ENCODE measurements around the gene TMEM101. TPM values are rescaled to one million over a fixed set of nuclear protein-coding genes. Genes with fewer than 3 reads are reported as not detected.
A peak's percentile ranks its signal among the peaks of the same experiment; 100 is the strongest.

Gene TMEM101
- total RNA-seq, 1 experiment from 2014 or later, result 32.1 TPM

GRCh38 chr17:44063704-44064639, 49.2 kb upstream of the TMEM101 start:
- H3K36me3 Mint-ChIP-seq, result peaks cover 46% of the 10 kb centered on the region
- no peaks in the 10 kb centered on the region for H3K27me3 Mint-ChIP-seq (ENCODE audit: low read depth)
- H3K27ac Mint-ChIP-seq, result peak overlapping the region; percentile 87
- TF ChIP-seq PRDM15 (CRISPR knock-in tag; IDR thresholded peaks at IDR 0.05) (no peak), NR1H2 (CRISPR knock-in tag; IDR thresholded peaks at IDR 0.05) (no peak), RORB (CRISPR knock-in tag; IDR thresholded peaks at IDR 0.05) (no peak), TCF7 (CRISPR knock-in tag; IDR thresholded peaks at IDR 0.05; ENCODE audit: low read depth) (no peak), IRF2 (CRISPR knock-in tag; IDR thresholded peaks at IDR 0.05; ENCODE audit: borderline replicate concordance, low read depth) (no peak), ZNF317 (CRISPR knock-in tag; IDR thresholded peaks at IDR 0.05; ENCODE audit: borderline replicate concordance, low read depth) (no peak)
- no peaks in the 10 kb centered on the region for H3K9me3 Mint-ChIP-seq
- ChIA-PET CTCF (interaction anchor here (0.9 to 3.6 kb wide), 2 partner anchors 52 to 154 kb away, joined by 4 to 11 read pairs; no protein-coding TSS in a partner anchor), POLR2A (no interaction called here)
- H3K4me1 Mint-ChIP-seq, result peaks cover 34% of the 10 kb centered on the region
- DNase-seq (ENCODE audit: low spot score) (no peak), ATAC-seq (no peak)
- H3K4me3 Mint-ChIP-seq, result peak overlapping the region; percentile 36

- Mint-ChIP-seq H3K36me3 (peaks cover 55% of the 10 kb centered on the region), H3K4me3 (no peak overlapping the region), H3K27me3 (ENCODE audit: low read depth) (no peaks in the 10 kb centered on the region), H3K4me1 (peaks cover 32% of the 10 kb centered on the region), H3K27ac (no peak overlapping the region), H3K9me3 (no peaks in the 10 kb centered on the region)
- ATAC-seq, result no peak
- no peak for DNase-seq (ENCODE audit: low spot score)
- TF ChIP-seq ZNF532 (CRISPR knock-in tag; IDR thresholded peaks at IDR 0.05; ENCODE audit: borderline replicate concordance) (no peak), FOXP1 (CRISPR knock-in tag; IDR thresholded peaks at IDR 0.05; ENCODE audit: borderline replicate concordance) (no peak), ZNF425 (CRISPR knock-in tag; conservative IDR thresholded peaks at IDR 0.05) (no peak), ATF2 (CRISPR knock-in tag; IDR thresholded peaks at IDR 0.05; ENCODE audit: borderline replicate concordance, low read depth) (no peak), USF2 (CRISPR knock-in tag; IDR thresholded peaks at IDR 0.05) (no peak), ZBTB21 (CRISPR knock-in tag; IDR thresholded peaks at IDR 0.05; ENCODE audit: borderline replicate concordance) (no peak)
- ChIA-PET CTCF (interaction anchor here (0.6 to 3.6 kb wide), 3 partner anchors 35 to 153 kb away, joined by 4 to 11 read pairs (median 5); no protein-coding TSS in a partner anchor), POLR2A (no interaction called here)
These were observed 48.1 kb upstream of the TMEM101 start for GRCh38 chr17:44062871-44063270.

All from WTC11 (cell line).